HG03442 (cell line): Measurements from ENCODE around the gene PLCB1.
A peak's percentile ranks its signal among the peaks of the same experiment; 100 is the strongest.
"Not testable (repeated sequence)": the region's sequence is repeated elsewhere in the genome, so short reads cannot be mapped to it uniquely, and the experiment has no call there.

Experiments used
- ATAC-seq: cut with Tn5 transposase; IDR thresholded peaks from one replicate; pipeline ENCODE4 v1.9.1; 2021; ENCODE audit warnings: mild to moderate bottlenecking, moderate library complexity; ENCODE audit not compliant: unreplicated experiment

PLCB1 gene

GRCh38 chr20:8798505-8798904 lies 666.4 kb downstream of the PLCB1 start:
- no peak for ATAC-seq

- no peak for ATAC-seq
These were observed 668.0 kb downstream of the PLCB1 start for GRCh38 chr20:8800089-8800488.

GRCh38 chr20:8801686-8802085 lies 669.6 kb downstream of the PLCB1 start:
- ATAC-seq = no peak

GRCh38 chr20:8803065-8803464 lies 671.0 kb downstream of the PLCB1 start:
- ATAC-seq = no peak

- ATAC-seq = no peak
These were observed 671.9 kb downstream of the PLCB1 start for GRCh38 chr20:8803941-8804340.

- peak; percentile 52 for ATAC-seq
These were observed 673.8 kb downstream of the PLCB1 start for GRCh38 chr20:8805737-8806442.

GRCh38 chr20:8807480-8808201 lies 675.6 kb downstream of the PLCB1 start:
- no peak for ATAC-seq

- ATAC-seq = no peak
These were observed 676.1 kb downstream of the PLCB1 start for GRCh38 chr20:8808202-8808535.

- ATAC-seq = no peak
These were observed 677.3 kb downstream of the PLCB1 start for GRCh38 chr20:8809107-8809953.

GRCh38 chr20:8811801-8812594 lies 679.9 kb downstream of the PLCB1 start:
- ATAC-seq = no peak

- no peak for ATAC-seq
These were observed 680.8 kb downstream of the PLCB1 start for GRCh38 chr20:8812817-8813216.

- ATAC-seq = no peak
These were observed 683.1 kb downstream of the PLCB1 start for GRCh38 chr20:8815208-8815607.

- no peak for ATAC-seq
These were observed 697.2 kb downstream of the PLCB1 start for GRCh38 chr20:8829256-8829655.

- not testable (repeated sequence) for ATAC-seq
These were observed 702.2 kb downstream of the PLCB1 start for GRCh38 chr20:8834294-8834693.

- ATAC-seq = no peak
These were observed 702.8 kb downstream of the PLCB1 start for GRCh38 chr20:8834851-8835250.

- no peak for ATAC-seq
These were observed 705.3 kb downstream of the PLCB1 start for GRCh38 chr20:8837396-8837795.

- ATAC-seq = no peak
These were observed 710.5 kb downstream of the PLCB1 start for GRCh38 chr20:8842525-8842924.

GRCh38 chr20:8844179-8844578 lies 712.1 kb downstream of the PLCB1 start:
- ATAC-seq = no peak

GRCh38 chr20:8849990-8850389 lies 717.9 kb downstream of the PLCB1 start:
- ATAC-seq = no peak

GRCh38 chr20:8851446-8851845 lies 719.4 kb downstream of the PLCB1 start:
- ATAC-seq = no peak

- not testable (repeated sequence) for ATAC-seq
These were observed 719.9 kb downstream of the PLCB1 start for GRCh38 chr20:8851919-8852318.
